ENCODE results near the gene HMGN3.

- no peak for TF ChIP-seq POLR2A (IDR thresholded peaks at IDR 0.05)
- no peak for TF ChIP-seq CTCF (IDR thresholded peaks at IDR 0.05)
Measured at GRCh38 chr6:79215213-79215824, 19.2 kb downstream of the HMGN3 start.

All from breast epithelium (tissue), 3 donors.